ENCODE measurements around the gene SLC7A4. TPM values are rescaled to one million over a fixed set of nuclear protein-coding genes. Genes with fewer than 3 reads are reported as not detected.
"Not testable (repeated sequence)": the region's sequence is repeated elsewhere in the genome, so short reads cannot be mapped to it uniquely, and the experiment has no call there.

Gene SLC7A4
- total and polyA plus RNA-seq, 10 of the 15 experiments (the other 5 are each of a cell fraction or from before 2014, with no cell fraction given) = 0.06 to 0.25 (median 0.14) TPM; not detected in 6

- TF ChIP-seq MLLT1 (IDR thresholded peaks at IDR 0.05) = no peak
- no peak for TF ChIP-seq RUNX3 (IDR thresholded peaks at IDR 0.05; ENCODE audit: low read length)
- TF ChIP-seq ZNF274 (IDR thresholded peaks at IDR 0.05; ENCODE audit: insufficient read depth, insufficient read length) = no peak
Observed at GRCh38 chr22:21051145-21051830, 18.9 kb upstream of the SLC7A4 start (continued).

- in situ Hi-C loops (cut with MboI); intact Hi-C loops (cut with micrococcal nuclease; ENCODE audit: unreplicated experiment): not testable (repeated sequence)
- 68% methylated on average over 10 of the region's 12 CpGs for WGBS (ENCODE audit: insufficient coverage, insufficient replicate concordance, low lambda C conversion rate, missing lambda C conversion rate)
Observed at GRCh38 chr22:21048965-21049364, 16.6 kb upstream of the SLC7A4 start.

GRCh38 chr22:21048448-21048847, 16.1 kb upstream of the SLC7A4 start:
- H3K4me3 ChIP-seq; H3K4me1 ChIP-seq (ENCODE audit: control insufficient read depth, insufficient read depth, low read length); intact Hi-C loops (cut with micrococcal nuclease; ENCODE audit: unreplicated experiment); H4K20me1 ChIP-seq (ENCODE audit: control insufficient read depth, insufficient read depth); H3K79me2 ChIP-seq (ENCODE audit: control insufficient read depth, insufficient read depth, low read length); CTCF ChIA-PET; in situ Hi-C loops (cut with MboI); FAIRE-seq; H3K27ac ChIP-seq (ENCODE audit: control insufficient read depth, insufficient read depth); SMC1A ChIA-PET (ENCODE audit: uncharacterized antibody, unreplicated experiment); DNase-seq (ENCODE audit: low read depth, low spot score); ATAC-seq; H3K9ac ChIP-seq (ENCODE audit: control insufficient read depth, insufficient read depth, low read length); H3K36me3 ChIP-seq (ENCODE audit: control insufficient read depth in 2 of 2, insufficient read depth in 2 of 2, low read length in 1 of 2); H3K9me3 ChIP-seq (replicated peaks; ENCODE audit: control insufficient read depth, insufficient read depth, low read length); BruUV-seq (replicated peaks); POLR2A ChIA-PET; H3K4me2 ChIP-seq (ENCODE audit: control insufficient read depth, insufficient read depth); H3K27me3 ChIP-seq (replicated peaks in 1 of 2; ENCODE audit: control insufficient read depth in 2 of 2, insufficient read depth in 2 of 2, low read length in 1 of 2); RAD21 ChIA-PET (ENCODE audit: unreplicated experiment); H2AFZ ChIP-seq (ENCODE audit: control insufficient read depth, low read depth, low read length): not testable (repeated sequence)
- 2% methylated on average over 5 of the region's 5 CpGs for WGBS (ENCODE audit: insufficient coverage, insufficient replicate concordance, low lambda C conversion rate, missing lambda C conversion rate)

More at GRCh38 chr22:21048965-21049364, 16.6 kb upstream of the SLC7A4 start:
- POLR2A ChIA-PET; RAD21 ChIA-PET (ENCODE audit: unreplicated experiment); H3K4me1 ChIP-seq (ENCODE audit: control insufficient read depth, insufficient read depth, low read length); H3K4me2 ChIP-seq (ENCODE audit: control insufficient read depth, insufficient read depth); H3K9ac ChIP-seq (ENCODE audit: control insufficient read depth, insufficient read depth, low read length); H3K79me2 ChIP-seq (ENCODE audit: control insufficient read depth, insufficient read depth, low read length); H3K4me3 ChIP-seq; FAIRE-seq; SMC1A ChIA-PET (ENCODE audit: uncharacterized antibody, unreplicated experiment); ATAC-seq; H3K27ac ChIP-seq (ENCODE audit: control insufficient read depth, insufficient read depth); H3K36me3 ChIP-seq (ENCODE audit: control insufficient read depth in 2 of 2, insufficient read depth in 2 of 2, low read length in 1 of 2); H2AFZ ChIP-seq (ENCODE audit: control insufficient read depth, low read depth, low read length); H4K20me1 ChIP-seq (ENCODE audit: control insufficient read depth, insufficient read depth); BruUV-seq (replicated peaks); H3K9me3 ChIP-seq (replicated peaks; ENCODE audit: control insufficient read depth, insufficient read depth, low read length); CTCF ChIA-PET; H3K27me3 ChIP-seq (replicated peaks in 1 of 2; ENCODE audit: control insufficient read depth in 2 of 2, insufficient read depth in 2 of 2, low read length in 1 of 2); DNase-seq (ENCODE audit: low read depth, low spot score): not testable (repeated sequence)

Measured in GM12878 (cell line).